Endothelial cell of umbilical vein (primary cell): ENCODE results near the gene CDK4. TPM values are rescaled to one million over a fixed set of nuclear protein-coding genes. Genes with fewer than 3 reads are reported as not detected.

Experiments
- BruUV-seq: library from RNA; stranded (reverse); fragments of 400-500 nt; replicated peaks from 2 replicates; lab custom pipeline; 2021; lab: Mats Ljungman, UMichigan
- CTCF ChIA-PET: fragments of 300-600, 350-600 bp; sonication (Branson Sonifier 250); formaldehyde crosslinking; loops from one replicate; lab custom pipeline; 2021; ENCODE audit warnings: antibody characterized with exemption, inconsistent platforms; lab: Charles Lee
- POLR2A ChIA-PET: fragments of 300-600, 350-600 bp; sonication (Branson Sonifier 250); formaldehyde crosslinking; loops from one replicate; lab custom pipeline; 2021; ENCODE audit warnings: antibody characterized with exemption, inconsistent platforms; lab: Charles Lee
- DNase-seq: peaks from one replicate; pipeline ENCODE4 v3.0.0-alpha.2; 2011; ENCODE audit warnings: low read depth, low spot score
- FAIRE-seq: peaks from 2 replicates; lab custom pipeline; 2011; peaks lifted over from hg19 to GRCh38; lab: Jason Lieb, UNC
- H2AFZ ChIP-seq: 2 replicates; pipeline ENCODE4 v1.6.0; 2012; ENCODE audit warnings: low read depth, low read length, control low read depth, inconsistent platforms
- H3K27ac ChIP-seq: 2 replicates; pipeline ENCODE4 v1.5.1; 2011; ENCODE audit warnings: low read depth, mild to moderate bottlenecking, control low read depth, low read length, moderate library complexity; ENCODE audit not compliant: insufficient read depth
- H3K27me3 ChIP-seq, 2 experiments: 2 replicates each; pipeline versions ENCODE4 v1.6.0 to v1.6.1; 2011; ENCODE audit warnings: low read length in 2 of 2, mixed read lengths in 1 of 2; ENCODE audit not compliant: control insufficient read depth in 2 of 2, insufficient read depth in 2 of 2
- H3K36me3 ChIP-seq, 2 experiments: 2 replicates in 1 of 2; 3 replicates in 1 of 2; pipeline ENCODE4 v1.5.1; 2011; ENCODE audit warnings: low read length in 2 of 2, mild to moderate bottlenecking in 1 of 2, moderate library complexity in 1 of 2; ENCODE audit not compliant: control insufficient read depth in 2 of 2, insufficient read depth in 2 of 2; ENCODE audit errors: extremely low read depth in 1 of 2
- H3K4me1 ChIP-seq: 3 replicates; pipeline ENCODE4 v1.5.1; 2011; ENCODE audit warnings: mild to moderate bottlenecking, low read length; ENCODE audit not compliant: control insufficient read depth, insufficient read depth; ENCODE audit errors: extremely low read depth
- H3K4me2 ChIP-seq: 2 replicates; pipeline ENCODE4 v1.6.1; 2011; ENCODE audit warnings: low read length, control low read depth, mixed read lengths; ENCODE audit not compliant: insufficient read depth
- H3K4me3 ChIP-seq, 3 experiments: fragments of 200-600 bp in 1 of 3; sonication (generic), shearing (Covaris generic) in 1 of 3; replicated peaks in 1 of 3; 2 replicates each; pipeline ENCODE4 v1.5.1; 2011 to 2016; ENCODE audit warnings: control low read depth in 3 of 3, low read length in 3 of 3, mild to moderate bottlenecking in 2 of 3, inconsistent platforms in 1 of 3, low read depth in 1 of 3, moderate library complexity in 1 of 3; ENCODE audit not compliant: insufficient read depth in 1 of 3
- H3K79me2 ChIP-seq: 2 replicates; pipeline ENCODE4 v1.6.0; 2012; ENCODE audit warnings: low read length, inconsistent platforms; ENCODE audit not compliant: control insufficient read depth, insufficient read depth
- H3K9ac ChIP-seq: replicated peaks from 2 replicates; pipeline ENCODE3; 2011; ENCODE audit warnings: low read length, control low read depth; ENCODE audit not compliant: insufficient read depth; ENCODE audit errors: extremely low read depth
- H3K9me1 ChIP-seq: replicated peaks from 3 replicates; pipeline ENCODE4 v1.6.0; 2011; ENCODE audit warnings: mild to moderate bottlenecking, low read length; ENCODE audit not compliant: control insufficient read depth, insufficient read depth; ENCODE audit errors: extremely low read depth
- H3K9me3 ChIP-seq: replicated peaks from 2 replicates; pipeline ENCODE4 v1.5.1; 2012; ENCODE audit warnings: low read length, inconsistent platforms; ENCODE audit not compliant: control insufficient read depth, insufficient read depth
- H4K20me1 ChIP-seq: replicated peaks from 2 replicates; pipeline ENCODE3; 2011; ENCODE audit warnings: mild to moderate bottlenecking, low read length; ENCODE audit not compliant: control insufficient read depth, insufficient read depth; ENCODE audit errors: extremely low read depth
- CTCF ChIP-seq, 2 donors: IDR thresholded peaks; 1 replicate in 1 of 2; 2 replicates in 1 of 2; pipeline ENCODE4 v1.5.1; 2011; ENCODE audit warnings: low read length in 2 of 2, mild to moderate bottlenecking in 2 of 2, moderate library complexity in 2 of 2, control low read depth in 1 of 2, inconsistent platforms in 1 of 2, low read depth in 1 of 2; ENCODE audit not compliant: insufficient read depth in 1 of 2; ENCODE audit errors: extremely low read depth in 1 of 2
- EZH2 ChIP-seq: IDR thresholded peaks from 2 replicates; pipeline ENCODE4 v1.6.1; 2012; ENCODE audit warnings: borderline replicate concordance, low read depth, mild to moderate bottlenecking, moderate library complexity, low read length, inconsistent platforms; ENCODE audit not compliant: severe bottlenecking
- FOS ChIP-seq: IDR thresholded peaks from 2 replicates; pipeline ENCODE4 v1.6.1; 2011; ENCODE audit warnings: mild to moderate bottlenecking, low read length, moderate library complexity, borderline replicate concordance; ENCODE audit not compliant: insufficient read depth
- GATA2 ChIP-seq: IDR thresholded peaks from 2 replicates; pipeline ENCODE4 v1.7.0; 2011; ENCODE audit warnings: low read depth, mild to moderate bottlenecking, moderate library complexity, mixed read lengths, low read length; ENCODE audit not compliant: insufficient read length, insufficient read depth
- JUN ChIP-seq: IDR thresholded peaks from 2 replicates; pipeline ENCODE4 v1.6.1; 2011; ENCODE audit warnings: borderline replicate concordance, low read depth; ENCODE audit not compliant: insufficient read length, insufficient read depth
- MAX ChIP-seq: IDR thresholded peaks from 2 replicates; pipeline ENCODE4 v1.6.1; 2011; ENCODE audit not compliant: insufficient read depth, insufficient read length
- MYC ChIP-seq: IDR thresholded peaks from one replicate; pipeline ENCODE4 v1.6.1; 2011; ENCODE audit warnings: mild to moderate bottlenecking, low read depth, low read length
- POLR2A ChIP-seq: IDR thresholded peaks from 2 replicates; pipeline ENCODE4 v1.6.1; 2012; ENCODE audit warnings: low read depth, mild to moderate bottlenecking, control low read depth, low read length
- POLR2AphosphoS5 ChIP-seq: IDR thresholded peaks from 2 replicates; pipeline ENCODE4 v1.6.1; 2012; ENCODE audit warnings: low read depth, mild to moderate bottlenecking, control low read depth, low read length, moderate library complexity; ENCODE audit not compliant: insufficient read depth
- dilution Hi-C: fragments of 300-500 bp; cut with MboI; formaldehyde crosslinking; loops from one replicate; pipeline ENCODE4 v1.15.0; 2019; ENCODE audit warnings: low sequenced_read_pairs; ENCODE audit not compliant: extremely low pct_ligation_motif_present
- intact Hi-C: fragments of 100-400 bp; cut with micrococcal nuclease; formaldehyde crosslinking; loops from one replicate; pipeline ENCODE4 v1.10.0; 2022
- polyA plus RNA-seq, 4 experiments: library from polyadenylated mRNA; depleted of rRNA in 3 of 4; stranded (reverse) in 3 of 4; unstranded in 1 of 4; fragments of >200 nt; gene quantifications; 2 replicates each; pipeline versions ENCODE4 v1.2.1 to v1.2.3, GENCODE V29; 2011 to 2012; ENCODE audit warnings: missing spikeins in 1 of 4
- total RNA-seq: library from RNA; stranded (reverse); gene quantifications from 2 replicates; pipeline ENCODE4 v1.2.3, GENCODE V29; 2021

The CDK4 gene
- total and polyA plus RNA-seq, 2 donors (not counting 3 experiments of a cell fraction or from before 2014, with no cell fraction given) = 171 to 332 TPM

GRCh38 chr12:57782608-57783465 is 30.7 kb upstream of the CDK4 start, which contains the start of gene TSFM:
TSS of gene TSFM (plus strand) at chr12:57782787. CDS start at chr12:57782802, 15 bp downstream.
- H3K27ac ChIP-seq = peak within 1 kb of the TSS; percentile 1
- FAIRE-seq = peak; percentile 66

More at GRCh38 chr12:57782608-57783465, 30.7 kb upstream of the CDK4 start, which contains the start of gene TSFM:
- Histone ChIP-seq H3K9ac (peak within 1 kb of the TSS; percentile 59), H3K4me1 (peaks cover 7% of the 10 kb centered on the region), H2AFZ (peak within 1 kb of the TSS; percentile 3), H4K20me1 (no peaks in the 10 kb centered on the region), H3K9me1 (no peaks in the 10 kb centered on the region), H3K4me3 (peak within 1 kb of the TSS; percentile 40 to 63 (median 52)), H3K36me3 (peaks cover 8 to 10% of the 10 kb centered on the region in 2 experiments), H3K27me3 (no peaks in the 10 kb centered on the region), H3K9me3 (no peaks in the 10 kb centered on the region), H3K4me2 (peak within 1 kb of the TSS; percentile 70), H3K79me2 (peaks cover 14% of the 10 kb centered on the region)
- POLR2A ChIA-PET = interaction anchor here (1.0 kb wide), 1 partner anchor 11 kb away, joined by 4 read pairs; the partner anchor contains the start of genes EEF1AKMT3 and METTL1
- intact Hi-C loops = loop anchor here (1.0 to 2.0 kb wide), 4 partner anchors 11 to 122 kb away; partner anchors contain the start of genes EEF1AKMT3 and METTL1
- CTCF ChIA-PET = interaction anchor here (0.7 to 3.2 kb wide), 20 partner anchors 8 to 200 kb away, joined by 3 to 15 read pairs (median 4); partner anchors contain the start of genes CYP27B1, EEF1AKMT3 and METTL1
- peak; percentile 20 for TF ChIP-seq GATA2
- TF ChIP-seq FOS = no peak
- TF ChIP-seq CTCF (IDR thresholded peaks at IDR 0.05; ENCODE audit: extremely low read depth in 1 of 2, insufficient read depth in 1 of 2, low read depth in 1 of 2, low read length in 2 of 2) = peak; percentile 91
- peak; percentile 95 for TF ChIP-seq POLR2AphosphoS5
- TF ChIP-seq POLR2A = peak; percentile 82
- TF ChIP-seq MYC = peak; percentile 51
- no peak for TF ChIP-seq EZH2
- no peak for TF ChIP-seq MAX
- no peak for TF ChIP-seq JUN
- BruUV-seq = TSS peak; percentile 44
- dilution Hi-C loops = no loop called here
- peak; percentile 93 for DNase-seq
